Smooth muscle cell (in vitro differentiated cells): Measurements from ENCODE around the gene KCNG2. TPM values are rescaled to one million over a fixed set of nuclear protein-coding genes. Genes with fewer than 3 reads are reported as not detected.

Source experiments
- DNase-seq: peaks from one replicate; lab custom pipeline; 2025; ENCODE audit not compliant: unreplicated experiment; lab: John Stamatoyannopoulos, UW
- H2AFZ ChIP-seq: fragments of 200-600 bp; sonication (generic); 2 replicates; pipeline ENCODE4 v1.6.0; 2016; ENCODE audit warnings: antibody characterized with exemption, low read depth, mild to moderate bottlenecking
- H3F3A ChIP-seq: fragments of 200-600 bp; sonication (generic); 2 replicates; pipeline ENCODE4 v1.6.0; 2017; ENCODE audit warnings: antibody characterized with exemption, low read depth
- H3K27ac ChIP-seq: fragments of 200-600 bp; sonication (generic); 2 replicates; pipeline ENCODE4 v1.5.1; 2016; ENCODE audit warnings: low read depth, mild to moderate bottlenecking
- H3K27me3 ChIP-seq: fragments of 200-600 bp; sonication (generic); 2 replicates; pipeline ENCODE4 v1.6.1; 2016; ENCODE audit warnings: low read depth, mild to moderate bottlenecking
- H3K36me3 ChIP-seq: fragments of 200-600 bp; sonication (generic); 2 replicates; pipeline ENCODE4 v1.5.1; 2016; ENCODE audit warnings: low read depth
- H3K4me1 ChIP-seq: fragments of 200-600 bp; sonication (generic); 2 replicates; pipeline ENCODE4 v1.5.1; 2016; ENCODE audit warnings: low read depth
- H3K4me2 ChIP-seq: fragments of 200-600 bp; sonication (generic); 2 replicates; pipeline ENCODE4 v1.6.0; 2016; ENCODE audit warnings: mild to moderate bottlenecking
- H3K4me3 ChIP-seq: fragments of 200-600 bp; sonication (generic); 2 replicates; pipeline ENCODE4 v1.5.1; 2016; ENCODE audit warnings: mild to moderate bottlenecking
- H3K79me2 ChIP-seq: fragments of 200-600 bp; sonication (generic); 2 replicates; pipeline ENCODE4 v1.6.0; 2016; ENCODE audit warnings: low read depth, mild to moderate bottlenecking
- H3K9ac ChIP-seq: fragments of 200-600 bp; sonication (generic); 2 replicates; pipeline ENCODE4 v1.6.0; 2016; ENCODE audit warnings: low read depth
- H3K9me3 ChIP-seq: fragments of 200-600 bp; sonication (generic); replicated peaks from 2 replicates; pipeline ENCODE4 v1.5.1; 2016; ENCODE audit warnings: low read depth
- H4K20me1 ChIP-seq: fragments of 200-600 bp; sonication (generic); 2 replicates; pipeline ENCODE4 v1.6.0; 2016; ENCODE audit warnings: low read depth
- WGBS: methylation state at CpG from one replicate; pipeline ENCODE4 v1.1.7; 2016; ENCODE audit warnings: low lambda C conversion rate; 5-methylcytosine and 5-hydroxymethylcytosine counted together
- polyA plus RNA-seq: library from polyadenylated mRNA; unstranded; fragments of >200 nt; fragmentation: Nextera tagmentation; extraction: Ambion mirVana; gene quantifications from 2 replicates; pipeline ENCODE4 v1.2.1, GENCODE V29; 2016
- total RNA-seq: library from RNA; depleted of rRNA; stranded (reverse); fragments of >200 nt; gene quantifications from 2 replicates; pipeline ENCODE4 v1.2.3, GENCODE V29; 2014
- TF ChIP-seq, protein P1 (sequence below): fragments of 200-600 bp; sonication (generic); IDR thresholded peaks from 2 replicates; pipeline ENCODE4 v1.5.1; 2017; ENCODE audit warnings: borderline replicate concordance, mild to moderate bottlenecking, antibody characterized with exemption; ENCODE audit not compliant: insufficient read depth, poor library complexity, severe bottlenecking

Gene KCNG2
- total and polyA plus RNA-seq, 2 experiments from 2014 or later, result 0.17 TPM; not detected in 1

DNA sequence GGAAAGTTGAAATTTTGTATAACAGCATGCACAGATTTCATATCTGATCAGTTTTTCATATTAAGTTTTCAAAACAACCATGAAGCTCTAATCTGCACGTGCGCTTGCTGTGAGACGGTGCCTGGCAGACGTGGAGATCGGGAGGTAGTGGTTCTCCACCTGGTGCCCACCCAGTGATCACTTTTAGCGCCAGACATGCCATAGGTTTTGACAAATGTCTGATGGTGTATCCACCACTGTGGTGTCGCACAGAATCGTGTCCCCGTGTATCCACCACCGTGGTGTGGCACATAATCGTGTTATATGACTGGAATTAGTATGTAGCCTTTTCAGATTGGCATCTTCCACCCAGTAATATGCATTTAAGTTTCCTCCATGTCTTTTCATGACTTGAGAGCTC, 40.9 kb upstream of the KCNG2 start:
- no peak overlapping the region for H3K9ac ChIP-seq
- no peak overlapping the region for H3K4me2 ChIP-seq
- 92% methylated on average over 11 of the region's 11 CpGs for WGBS
- H4K20me1 ChIP-seq, result peaks cover 2% of the 10 kb centered on the region
- H2AFZ ChIP-seq, result no peak overlapping the region
- no peaks in the 10 kb centered on the region for H3K4me1 ChIP-seq
- no peaks in the 10 kb centered on the region for H3K36me3 ChIP-seq
- H3K27me3 ChIP-seq, result no peaks in the 10 kb centered on the region
- TF ChIP-seq, protein P1, sequence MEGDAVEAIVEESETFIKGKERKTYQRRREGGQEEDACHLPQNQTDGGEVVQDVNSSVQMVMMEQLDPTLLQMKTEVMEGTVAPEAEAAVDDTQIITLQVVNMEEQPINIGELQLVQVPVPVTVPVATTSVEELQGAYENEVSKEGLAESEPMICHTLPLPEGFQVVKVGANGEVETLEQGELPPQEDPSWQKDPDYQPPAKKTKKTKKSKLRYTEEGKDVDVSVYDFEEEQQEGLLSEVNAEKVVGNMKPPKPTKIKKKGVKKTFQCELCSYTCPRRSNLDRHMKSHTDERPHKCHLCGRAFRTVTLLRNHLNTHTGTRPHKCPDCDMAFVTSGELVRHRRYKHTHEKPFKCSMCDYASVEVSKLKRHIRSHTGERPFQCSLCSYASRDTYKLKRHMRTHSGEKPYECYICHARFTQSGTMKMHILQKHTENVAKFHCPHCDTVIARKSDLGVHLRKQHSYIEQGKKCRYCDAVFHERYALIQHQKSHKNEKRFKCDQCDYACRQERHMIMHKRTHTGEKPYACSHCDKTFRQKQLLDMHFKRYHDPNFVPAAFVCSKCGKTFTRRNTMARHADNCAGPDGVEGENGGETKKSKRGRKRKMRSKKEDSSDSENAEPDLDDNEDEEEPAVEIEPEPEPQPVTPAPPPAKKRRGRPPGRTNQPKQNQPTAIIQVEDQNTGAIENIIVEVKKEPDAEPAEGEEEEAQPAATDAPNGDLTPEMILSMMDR, result no peak
- no peaks in the 10 kb centered on the region for H3K9me3 ChIP-seq
- no peak overlapping the region for H3K27ac ChIP-seq
- no peaks in the 10 kb centered on the region for H3K79me2 ChIP-seq
- no peaks in the 10 kb centered on the region for H3F3A ChIP-seq
- no peak overlapping the region for H3K4me3 ChIP-seq
- DNase-seq, result no peak

DNA sequence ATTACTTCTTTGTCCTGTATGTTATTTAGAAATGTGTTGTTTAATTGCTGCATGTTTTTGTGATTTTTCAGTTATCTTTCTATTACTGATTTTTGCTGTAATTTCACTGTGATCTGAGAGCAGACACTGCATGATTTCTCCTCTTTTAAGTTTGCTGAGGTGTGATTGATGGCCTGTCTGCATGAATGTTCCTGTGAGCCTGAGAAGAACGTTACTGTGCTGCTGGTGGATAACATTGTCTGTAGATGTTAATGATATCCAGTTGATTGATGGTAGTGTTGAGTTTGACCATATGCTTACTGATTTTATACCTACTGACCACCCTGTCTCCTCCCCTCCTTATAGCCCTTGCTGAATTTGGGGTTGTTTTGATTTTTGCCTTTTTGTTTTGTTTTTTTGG, 37.4 kb upstream of the KCNG2 start:
- no peaks in the 10 kb centered on the region for H3K9me3 ChIP-seq
- no peak overlapping the region for H3K9ac ChIP-seq
- H4K20me1 ChIP-seq, result no peaks in the 10 kb centered on the region
- TF ChIP-seq, protein P1, result no peak
- no peak overlapping the region for H3K27ac ChIP-seq
- no peaks in the 10 kb centered on the region for H3F3A ChIP-seq
- no peak overlapping the region for H2AFZ ChIP-seq
- 41% methylated on average over 1 of the region's 1 CpG for WGBS
- H3K79me2 ChIP-seq, result no peaks in the 10 kb centered on the region
- no peaks in the 10 kb centered on the region for H3K36me3 ChIP-seq
- H3K4me2 ChIP-seq, result no peak overlapping the region
- no peak for DNase-seq
- no peaks in the 10 kb centered on the region for H3K27me3 ChIP-seq
- no peaks in the 10 kb centered on the region for H3K4me1 ChIP-seq
- no peak overlapping the region for H3K4me3 ChIP-seq

DNA sequence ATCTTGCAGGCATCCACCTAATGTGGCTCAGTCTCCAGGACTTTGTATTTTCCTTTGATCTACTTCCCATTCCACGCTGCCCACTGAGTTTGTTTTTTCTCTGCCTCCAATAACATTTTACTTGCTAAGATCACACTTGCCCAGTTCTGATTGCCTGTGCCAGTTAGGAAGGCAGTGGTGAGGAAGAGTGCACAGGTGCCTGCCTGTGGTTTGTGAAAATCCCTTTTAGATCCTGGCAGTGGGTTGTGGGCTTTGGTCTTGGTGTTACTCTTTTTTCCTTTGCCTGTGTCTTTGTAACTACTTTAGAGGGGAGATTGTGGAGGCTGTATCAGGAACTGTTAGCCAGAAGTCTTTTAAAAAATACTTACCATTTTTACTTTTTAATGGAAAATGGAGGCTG, 36.9 kb upstream of the KCNG2 start:
- Histone ChIP-seq H3K79me2 (no peaks in the 10 kb centered on the region), H3K4me2 (no peak overlapping the region), H3K4me1 (no peaks in the 10 kb centered on the region)

DNA sequence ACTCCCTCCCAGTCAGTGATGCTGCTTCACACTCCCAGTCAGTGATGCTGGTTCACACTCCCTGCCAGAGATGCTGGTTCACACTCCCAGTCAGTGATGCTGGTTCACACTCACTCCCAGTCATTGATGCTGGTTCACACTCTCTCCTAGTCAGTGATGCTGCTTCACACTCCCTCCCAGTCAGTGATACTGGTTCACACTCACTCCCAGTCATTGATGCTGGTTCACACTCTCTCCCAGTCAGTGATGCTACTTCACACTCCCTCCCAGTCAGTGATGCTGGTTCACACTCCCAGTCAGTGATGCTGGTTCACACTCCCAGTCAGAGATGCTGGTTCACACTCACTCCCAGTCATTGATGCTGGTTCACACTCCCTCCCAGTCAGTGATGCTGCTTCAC, 34.3 kb upstream of the KCNG2 start:
- Histone ChIP-seq H3K27me3 (no peaks in the 10 kb centered on the region), H3K9me3 (peaks cover 4% of the 10 kb centered on the region), H3K36me3 (no peaks in the 10 kb centered on the region), H4K20me1 (no peaks in the 10 kb centered on the region), H2AFZ (no peak overlapping the region), H3K79me2 (no peaks in the 10 kb centered on the region), H3K4me3 (no peak overlapping the region), H3K4me1 (no peaks in the 10 kb centered on the region), H3K9ac (no peak overlapping the region), H3K4me2 (no peak overlapping the region), H3K27ac (no peak overlapping the region), H3F3A (no peaks in the 10 kb centered on the region)
- TF ChIP-seq, protein P1, result no peak
- no peak for DNase-seq

More for the DNA sequence above, 36.9 kb upstream of the KCNG2 start:
- Histone ChIP-seq H2AFZ (no peak overlapping the region), H3K36me3 (no peaks in the 10 kb centered on the region), H4K20me1 (no peaks in the 10 kb centered on the region), H3K9ac (no peak overlapping the region), H3F3A (no peaks in the 10 kb centered on the region), H3K27me3 (no peaks in the 10 kb centered on the region), H3K27ac (no peak overlapping the region), H3K4me3 (no peak overlapping the region), H3K9me3 (no peaks in the 10 kb centered on the region)
- TF ChIP-seq, protein P1, result no peak
- no peak for DNase-seq
- WGBS, result 95% methylated on average over 1 of the region's 1 CpG
